ENCODE measurements around the gene NELL1.

Gene NELL1

DNA sequence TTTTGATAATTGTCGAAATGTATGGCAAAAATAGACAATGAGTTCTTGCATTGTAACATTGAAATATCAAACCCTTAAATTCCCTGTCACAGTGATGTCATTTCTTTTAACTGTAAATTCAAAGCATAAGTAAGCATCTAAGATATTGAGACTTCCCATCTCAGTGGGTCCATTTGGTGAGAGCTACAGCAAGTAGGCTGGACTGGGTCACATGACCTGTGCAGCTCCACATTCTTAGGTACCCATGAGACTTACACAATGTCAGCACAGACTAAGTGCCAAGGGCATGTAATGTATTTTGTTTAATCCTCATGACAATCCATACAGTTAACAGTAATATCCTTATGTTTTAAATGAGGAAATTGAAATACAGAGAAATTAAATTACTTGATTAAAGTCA lies 210.7 kb downstream of the NELL1 start:
- no peak for DNase-seq

DNA sequence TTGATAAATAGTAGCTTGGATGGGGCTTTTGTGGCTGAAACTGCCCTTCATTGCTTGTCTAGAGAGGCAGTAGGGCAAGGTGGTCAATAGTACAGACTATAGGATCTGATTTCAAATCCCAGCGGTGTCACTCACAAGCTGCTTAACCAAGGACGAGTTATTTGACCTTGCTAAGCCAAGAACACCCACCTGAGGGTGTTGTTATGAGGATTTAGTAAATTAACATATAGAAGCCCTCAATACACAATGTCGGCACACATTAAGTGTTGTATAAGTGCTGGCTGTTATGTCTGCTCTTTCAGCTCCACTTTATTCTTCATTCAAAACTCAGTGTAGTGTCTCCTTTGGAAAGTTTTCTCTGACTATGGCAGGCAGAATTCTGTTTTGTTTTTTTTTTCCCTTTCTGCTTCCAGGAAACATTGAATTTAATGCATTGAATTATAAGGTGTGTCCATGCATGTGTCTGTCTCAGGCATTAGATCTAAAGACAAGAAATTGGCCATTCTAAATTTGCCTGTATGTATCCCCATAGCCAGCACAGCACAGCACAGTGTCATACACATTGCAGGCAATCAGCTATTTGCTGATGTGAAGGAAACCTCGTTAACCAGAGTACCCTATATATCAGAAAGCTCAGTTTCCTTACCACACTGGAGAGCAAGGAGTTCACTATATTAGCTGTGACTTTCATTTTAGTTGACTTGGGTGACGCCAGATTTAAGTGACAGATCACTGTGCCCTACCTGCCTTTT lies 212.1 kb downstream of the NELL1 start:
- no peak for DNase-seq

DNA sequence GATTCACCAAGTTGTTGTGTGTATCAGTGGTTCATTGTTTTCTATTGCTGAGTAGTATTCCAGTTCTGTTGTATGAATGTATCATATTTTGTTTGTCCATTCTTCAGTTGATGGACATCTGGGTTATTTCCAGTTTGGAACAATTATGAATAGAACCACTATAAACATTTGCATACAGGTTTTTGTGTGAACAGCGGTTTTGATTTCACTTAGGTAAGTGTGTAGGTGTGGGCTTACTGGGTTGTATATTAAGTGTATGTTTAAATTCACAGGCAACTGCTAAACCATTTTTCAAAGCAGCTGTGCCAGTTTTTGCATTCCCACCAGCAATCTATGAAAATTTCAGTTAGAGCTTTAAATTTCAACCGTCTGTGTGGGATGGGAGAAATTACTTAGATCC lies 217.8 kb downstream of the NELL1 start:
- DNase-seq: no peak

DNA sequence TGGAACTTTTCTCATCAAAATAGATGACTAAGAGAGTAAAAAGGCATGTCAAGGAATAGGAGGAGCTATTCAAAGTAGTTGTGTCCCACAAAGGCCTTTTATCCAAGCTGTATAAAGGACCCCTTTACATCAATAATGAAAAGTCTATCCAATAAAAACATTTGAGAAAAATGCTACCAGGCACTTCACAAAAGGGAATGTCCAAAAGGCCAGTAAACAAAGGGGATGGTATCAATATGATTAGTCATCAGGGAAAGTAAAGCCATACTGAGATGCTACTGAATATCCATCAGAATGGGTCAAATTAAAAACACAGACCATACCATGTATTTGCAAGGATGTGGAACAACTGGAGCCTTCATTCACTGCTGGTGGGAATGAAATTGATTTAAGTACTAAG lies 224.9 kb downstream of the NELL1 start:
- no peak for DNase-seq

DNA sequence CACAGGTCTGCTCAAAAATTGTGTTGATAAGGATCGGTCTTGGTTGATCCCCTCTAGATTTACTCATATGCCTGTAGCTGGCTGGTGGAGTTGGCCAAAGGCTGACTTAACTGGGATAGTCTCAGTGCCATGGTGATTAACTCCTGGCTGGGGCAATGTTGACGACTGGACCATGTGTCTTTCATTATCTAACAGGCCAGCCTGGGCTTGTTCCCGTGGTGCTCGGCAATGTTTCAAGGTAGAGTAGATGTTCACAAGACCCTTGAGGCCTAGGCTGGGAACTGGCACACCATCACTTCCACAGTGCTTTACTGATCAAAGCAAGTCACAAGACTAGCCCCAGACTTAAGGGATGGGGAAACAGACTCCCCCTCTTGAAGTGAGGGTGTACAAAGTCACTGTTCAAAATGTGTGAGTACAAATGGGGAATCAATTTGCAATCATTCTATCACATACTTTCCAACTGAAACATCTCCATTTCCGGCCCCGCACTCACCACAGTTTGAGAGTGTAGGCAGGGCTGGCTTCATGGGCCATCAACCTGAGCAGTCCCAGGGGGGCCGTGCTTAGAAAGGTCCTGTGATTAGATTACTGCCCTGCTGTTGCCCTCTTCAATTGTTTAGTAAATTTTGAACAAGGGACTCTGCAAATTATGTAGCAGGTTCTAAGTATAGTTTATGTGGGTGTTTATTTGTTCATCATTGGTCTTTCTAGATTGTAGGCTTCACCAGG lies 240.8 kb downstream of the NELL1 start:
- DNase-seq: no peak

DNA sequence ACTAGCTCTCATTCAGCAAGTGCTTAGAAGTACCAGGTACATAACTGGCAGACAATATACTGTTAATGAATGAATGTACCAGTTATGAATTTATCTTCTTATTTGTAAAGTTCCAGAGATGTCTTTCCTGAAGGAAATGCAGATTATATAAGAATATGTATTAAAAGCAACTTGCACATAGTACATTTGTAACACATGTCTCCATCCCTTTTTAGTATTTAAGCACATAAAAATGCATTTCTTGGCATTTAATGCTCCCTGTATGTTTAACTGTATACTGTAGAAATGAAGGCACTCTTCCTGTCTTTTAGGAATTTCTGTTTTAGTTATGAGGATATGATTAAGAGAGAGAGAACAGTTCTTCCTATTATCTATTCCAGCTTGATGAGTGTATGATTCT lies 241.3 kb downstream of the NELL1 start:
- no peak for DNase-seq

DNA sequence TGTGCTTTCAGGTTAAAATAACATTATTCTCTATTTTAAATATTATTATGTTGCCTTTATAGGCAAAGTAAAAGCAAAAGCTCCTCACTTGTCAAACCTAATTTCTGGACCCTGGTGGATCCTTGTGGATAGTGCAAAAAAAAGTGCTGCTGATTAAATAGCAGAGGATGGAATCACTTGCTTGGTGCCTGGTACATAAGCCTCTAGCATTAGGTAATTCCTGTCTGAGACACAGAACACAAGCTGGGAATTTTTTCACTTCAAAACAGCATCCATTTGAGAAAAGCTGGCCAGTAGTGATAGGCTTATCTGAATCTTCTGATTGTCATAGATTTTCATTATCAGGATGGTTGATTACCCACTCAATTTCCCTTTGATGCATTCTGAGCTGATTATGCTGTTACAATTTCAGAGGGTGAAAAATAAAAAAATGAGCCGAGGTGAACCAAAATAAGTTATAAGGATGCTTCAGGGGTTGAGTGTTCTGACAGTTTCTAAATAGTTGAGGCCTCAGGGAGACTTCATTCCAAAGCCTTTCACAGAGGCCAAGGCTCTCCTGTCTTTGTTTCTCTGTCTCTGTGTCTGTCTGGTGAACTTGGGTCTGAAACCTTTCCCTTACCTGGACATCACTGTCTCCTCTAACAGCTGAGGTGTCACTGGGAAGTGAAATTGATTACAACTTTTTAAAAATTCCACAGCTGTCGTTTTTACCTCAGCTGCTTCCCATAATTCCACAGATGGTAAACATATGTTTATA lies 242.9 kb downstream of the NELL1 start:
- no peak for DNase-seq

DNA sequence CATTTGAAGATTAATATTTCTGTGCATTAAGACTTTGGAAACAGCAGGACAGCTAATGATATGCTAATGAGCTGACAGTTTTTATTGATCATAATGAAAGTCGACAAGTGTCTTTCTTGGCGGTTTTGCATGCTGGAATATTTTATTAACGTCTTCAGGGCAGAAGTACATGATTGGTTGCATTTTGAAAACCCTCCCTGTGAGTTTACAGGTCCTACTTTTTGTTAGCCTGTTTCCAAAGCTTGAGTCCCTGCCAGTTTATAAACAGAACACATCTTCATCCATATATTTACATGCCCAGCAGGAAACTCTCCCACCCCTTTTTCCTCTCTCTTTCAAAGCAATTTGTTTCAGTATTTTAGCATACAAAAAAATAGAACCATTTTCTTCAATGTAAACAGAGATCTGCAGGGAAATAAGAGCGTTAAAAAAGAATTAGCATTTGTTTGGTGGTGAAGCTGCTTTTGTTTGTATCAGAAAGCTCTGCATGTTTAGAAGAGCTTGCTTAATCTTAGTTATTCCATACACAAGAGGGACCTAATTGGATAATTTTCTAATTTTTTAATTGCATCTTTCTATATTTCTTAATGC lies 243.6 kb downstream of the NELL1 start:
- DNase-seq: no peak

DNA sequence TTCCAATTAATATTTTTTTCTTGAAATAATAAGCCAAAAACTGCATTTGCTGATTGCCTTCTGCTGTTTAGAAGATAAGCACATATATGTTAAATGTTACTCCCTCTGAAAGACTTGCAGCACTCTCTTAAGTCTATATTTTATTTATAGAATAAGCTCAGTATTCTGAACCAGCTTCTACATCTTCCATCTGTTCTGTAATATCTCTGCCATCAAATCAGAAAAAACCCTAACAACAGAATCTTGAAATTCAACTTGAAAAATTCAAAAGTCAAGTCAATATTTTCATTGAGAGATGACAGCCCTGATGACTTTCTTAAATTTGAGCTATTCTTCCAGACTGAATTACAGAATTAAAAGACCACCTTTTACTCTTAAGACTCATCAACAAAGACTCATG lies 247.9 kb downstream of the NELL1 start:
- no peak for DNase-seq

DNA sequence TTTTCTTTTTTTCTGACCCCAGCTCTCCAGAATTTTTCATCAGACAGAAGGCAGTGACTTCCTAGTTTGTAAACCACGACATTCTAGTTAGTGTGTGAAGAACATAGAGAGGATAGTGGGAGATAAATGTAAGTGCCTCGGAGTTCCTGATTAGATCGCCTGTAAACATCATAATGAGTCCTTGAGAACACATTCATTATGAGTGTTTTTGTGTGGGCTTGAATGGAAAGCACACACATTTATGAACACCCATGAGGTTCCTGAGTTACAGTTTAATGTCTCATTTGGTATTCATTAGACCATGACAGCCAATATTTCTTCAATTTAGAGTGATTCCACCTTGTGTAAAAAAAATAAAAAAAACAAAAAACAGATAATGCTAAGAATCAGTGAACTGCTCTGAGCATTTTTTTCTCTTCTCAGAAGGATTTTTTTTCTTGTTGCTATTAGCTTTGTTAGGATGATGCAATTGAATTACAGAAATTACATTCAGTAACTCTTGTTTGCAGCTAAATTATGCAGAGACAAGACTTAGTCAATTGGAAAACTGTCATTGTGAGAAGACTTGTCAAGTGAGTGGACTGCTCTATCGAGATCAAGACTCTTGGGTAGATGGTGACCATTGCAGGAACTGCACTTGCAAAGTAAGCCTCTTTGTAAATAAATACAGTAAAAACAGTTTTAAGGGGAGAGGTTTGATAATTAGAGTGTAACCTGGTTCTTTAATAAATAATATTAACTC lies 257.6 kb downstream of the NELL1 start:
- no peak for DNase-seq

DNA sequence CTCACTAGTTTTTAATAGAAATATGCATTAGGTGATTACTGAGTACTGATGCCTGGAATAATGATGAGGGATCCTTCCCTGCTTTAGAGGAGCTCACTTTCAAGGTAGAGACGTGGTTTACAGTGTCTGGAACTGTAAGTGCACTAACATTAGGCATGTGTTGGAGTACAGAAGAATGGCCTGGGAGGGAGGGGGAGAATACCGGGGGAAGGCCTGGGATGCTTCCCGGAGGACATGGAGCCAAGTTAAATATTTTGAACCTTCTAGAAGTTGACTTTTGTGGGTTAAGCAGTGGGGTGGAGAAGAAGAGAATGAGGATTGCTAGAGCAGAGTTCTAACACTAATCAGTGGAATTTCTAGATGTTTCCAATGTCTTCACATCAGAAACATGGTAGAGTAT lies 261.6 kb downstream of the NELL1 start:
- no peak for DNase-seq

DNA sequence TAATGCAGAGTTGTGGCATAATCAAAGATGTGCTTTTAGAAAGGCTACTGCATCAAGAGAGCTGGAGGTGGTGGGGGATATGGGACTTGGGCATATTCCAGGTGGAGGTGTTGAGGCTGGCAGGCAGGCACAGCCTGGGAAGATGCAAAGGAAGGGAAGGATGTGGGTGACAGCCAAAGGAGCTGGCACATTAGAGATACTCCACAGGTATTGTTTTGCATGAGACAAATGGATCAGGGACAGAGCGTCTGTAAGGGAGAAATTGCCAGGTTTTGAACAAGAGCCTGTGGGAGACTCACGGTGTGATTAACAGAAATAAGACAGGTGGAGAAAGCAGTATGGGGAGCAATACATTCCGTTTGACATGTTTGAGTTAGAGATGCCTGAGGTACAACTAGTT lies 263.7 kb downstream of the NELL1 start:
- DNase-seq: no peak

DNA sequence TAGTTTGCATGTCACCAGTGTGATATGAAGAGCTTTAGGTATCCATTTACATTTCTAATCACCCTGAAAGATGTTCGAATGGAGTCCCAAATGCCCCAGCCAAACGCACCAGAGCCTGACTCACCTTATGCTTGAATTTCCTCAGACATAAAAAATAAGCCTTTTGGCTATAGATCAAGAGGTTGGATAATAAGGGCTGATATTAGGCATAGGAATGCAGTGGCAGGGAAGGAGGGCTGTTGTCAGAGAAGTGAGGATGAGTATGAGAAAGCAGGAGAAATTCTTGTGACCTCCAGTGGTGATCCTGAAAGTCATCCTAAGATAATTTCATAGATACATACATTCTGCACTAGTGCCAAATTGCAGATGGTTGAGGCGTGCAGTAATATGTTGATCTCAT lies 264.6 kb downstream of the NELL1 start:
- no peak for DNase-seq

DNA sequence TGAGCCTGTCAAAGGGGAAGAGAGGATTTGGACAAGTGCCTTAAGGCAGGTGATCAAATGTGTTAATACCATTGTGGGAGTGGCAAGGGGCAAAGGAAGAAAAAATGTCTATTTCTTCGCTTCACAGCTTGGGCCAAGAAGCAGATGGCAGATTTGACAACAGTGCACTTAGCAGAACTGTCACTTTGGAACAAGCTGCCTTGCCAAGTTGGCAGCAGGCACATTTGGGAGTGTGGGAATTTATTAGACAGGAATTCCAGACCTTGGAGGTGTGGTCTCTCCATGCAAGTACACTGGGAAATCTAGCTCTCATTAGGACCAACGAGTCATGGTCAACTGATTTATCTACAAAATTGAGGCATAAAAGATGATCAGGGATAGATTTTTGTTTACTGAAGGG lies 265.1 kb downstream of the NELL1 start:
- peak; percentile 43 for DNase-seq

DNA sequence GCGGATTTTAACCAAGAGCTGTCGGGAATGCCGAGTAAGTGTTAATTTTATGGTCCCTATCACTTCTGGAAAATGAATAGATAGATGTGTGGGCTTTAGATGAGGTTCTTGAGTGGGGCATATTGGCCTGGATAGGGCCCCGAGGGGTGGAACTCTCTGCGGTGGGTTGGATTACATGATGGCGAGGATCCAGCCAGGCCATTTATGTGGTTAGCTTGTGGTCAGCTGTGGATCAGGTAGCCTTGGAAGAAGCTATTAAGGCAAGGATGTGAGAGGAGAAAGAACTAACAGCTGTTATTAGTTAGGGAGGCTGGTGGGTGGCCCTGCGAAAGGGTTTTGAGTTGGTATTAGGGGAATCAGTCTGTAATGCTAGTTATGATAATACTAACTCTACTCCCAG lies 268.4 kb downstream of the NELL1 start:
- DNase-seq: no peak

DNA sequence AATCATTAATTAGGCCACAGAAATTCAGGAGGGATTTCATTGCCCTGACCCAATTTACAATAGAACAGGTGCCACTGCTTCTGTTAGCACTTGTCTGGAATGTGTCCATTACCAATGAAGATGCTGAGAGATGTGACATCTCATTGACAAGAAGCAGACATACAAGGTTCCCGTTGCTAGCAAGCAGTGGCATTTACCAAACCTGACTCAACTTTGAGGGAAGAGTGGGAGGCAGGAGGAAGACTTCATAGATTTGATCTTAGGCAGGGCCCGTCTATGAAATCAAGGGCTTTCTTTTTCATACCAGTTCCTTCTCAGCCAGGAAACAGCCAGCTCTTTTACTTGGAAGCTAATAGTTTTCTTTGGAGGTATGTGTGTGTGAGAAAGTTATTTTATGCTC lies 280.2 kb downstream of the NELL1 start:
- DNase-seq: no peak

DNA sequence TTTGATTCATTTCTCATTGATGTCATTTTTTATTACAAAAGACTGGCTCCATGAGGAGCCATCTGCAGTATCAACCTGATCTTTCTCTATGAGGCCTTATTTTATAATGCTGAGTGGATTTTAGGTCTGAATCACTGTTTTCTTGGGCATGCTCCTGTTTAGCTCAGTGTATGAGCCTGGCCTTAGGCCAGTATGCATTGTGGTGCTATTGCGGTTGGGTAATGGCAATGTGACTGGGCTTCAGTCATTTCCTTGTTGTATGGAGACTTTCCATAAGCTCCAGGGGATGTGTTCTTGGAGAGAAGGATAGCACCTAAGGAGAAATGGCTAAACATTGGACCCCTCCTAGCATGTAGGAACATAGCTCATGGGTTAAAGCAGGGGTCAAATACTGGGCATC lies 293.2 kb downstream of the NELL1 start:
- no peak for DNase-seq

DNA sequence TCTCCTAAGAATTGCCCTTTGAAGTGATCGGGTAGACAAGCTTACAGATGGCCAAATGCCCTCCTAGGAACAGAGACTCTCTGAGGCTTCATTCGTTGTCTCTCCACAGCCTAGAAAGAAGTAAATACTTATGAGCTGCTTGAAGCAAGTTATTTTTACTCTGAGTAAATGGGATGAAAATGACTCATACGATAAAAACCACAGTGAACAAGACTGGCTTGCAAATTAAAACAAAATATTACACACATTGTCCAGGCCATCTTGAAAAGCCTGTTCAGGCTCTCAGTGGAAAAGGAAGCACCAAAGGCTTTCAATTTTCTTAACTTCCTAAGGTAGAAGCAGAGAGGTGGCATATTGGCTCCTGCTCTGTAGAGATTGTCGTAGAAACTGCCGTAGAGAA lies 294.2 kb downstream of the NELL1 start:
- no peak for DNase-seq

DNA sequence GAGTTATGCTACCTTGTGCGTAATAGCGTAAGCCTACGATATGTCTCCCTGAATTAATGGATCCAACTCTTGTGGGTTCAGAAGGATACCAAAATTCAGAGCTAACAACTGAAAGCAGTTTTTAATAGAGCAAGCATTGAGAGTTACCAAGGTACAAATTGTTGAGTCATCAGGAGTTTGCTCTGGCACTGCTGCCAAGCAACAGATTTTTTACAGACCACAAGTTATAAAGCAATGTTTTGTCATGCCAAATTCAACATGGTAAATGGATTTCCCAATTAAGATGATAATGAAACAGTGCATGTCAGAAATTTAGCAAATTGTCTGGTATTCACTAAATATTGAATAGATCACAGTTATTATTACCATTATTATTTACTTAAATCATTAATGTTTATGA lies 295.6 kb downstream of the NELL1 start:
- no peak for DNase-seq

DNA sequence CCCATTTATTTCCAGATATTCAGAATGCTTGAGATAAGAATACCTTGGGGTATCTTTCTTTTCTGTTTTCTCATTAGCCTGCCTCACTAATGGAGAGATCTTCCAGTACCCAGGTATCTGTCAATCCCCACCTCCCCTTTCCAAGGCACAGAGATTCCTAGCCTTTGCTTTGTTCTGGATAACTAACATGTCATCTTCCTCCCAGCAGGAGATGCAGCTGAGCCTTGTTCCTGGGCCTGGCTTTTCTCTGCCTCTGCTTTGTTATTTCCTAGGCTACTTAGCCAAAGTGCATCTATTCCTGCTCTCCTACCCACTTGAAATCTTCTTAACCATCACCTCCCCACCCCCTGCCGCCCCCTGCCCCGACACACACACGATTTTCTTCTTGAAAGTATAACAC lies 297.1 kb downstream of the NELL1 start:
- no peak for DNase-seq

DNA sequence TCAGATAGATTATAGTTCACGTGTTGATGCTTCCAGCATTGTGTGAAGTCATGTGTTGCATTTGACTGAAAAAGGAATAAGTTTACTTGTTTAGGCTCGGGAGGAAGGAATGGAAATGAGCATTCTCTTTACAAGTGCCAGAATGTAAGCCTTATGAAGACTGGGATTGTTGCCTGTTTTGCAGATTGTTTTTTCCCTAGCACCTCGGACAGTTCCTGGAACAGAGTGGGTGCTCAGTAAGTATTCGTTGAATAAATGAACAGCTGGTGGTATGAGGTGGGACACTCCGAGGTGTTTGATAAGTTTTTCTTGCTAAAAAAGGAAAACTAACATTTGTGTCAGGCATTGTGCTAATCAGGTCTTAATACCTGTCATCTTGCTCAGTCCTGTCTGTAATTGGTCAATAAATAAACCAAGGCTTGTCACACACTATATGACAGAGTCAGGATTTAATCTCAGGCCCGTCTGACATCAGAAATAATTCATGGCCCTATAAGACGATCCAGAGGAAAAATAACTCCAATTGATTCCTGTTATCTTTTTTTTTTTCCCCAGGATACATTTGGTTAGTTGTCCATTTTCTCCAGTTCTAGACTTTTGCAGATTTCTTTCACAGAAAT lies 304.7 kb downstream of the NELL1 start:
- no peak for DNase-seq

DNA sequence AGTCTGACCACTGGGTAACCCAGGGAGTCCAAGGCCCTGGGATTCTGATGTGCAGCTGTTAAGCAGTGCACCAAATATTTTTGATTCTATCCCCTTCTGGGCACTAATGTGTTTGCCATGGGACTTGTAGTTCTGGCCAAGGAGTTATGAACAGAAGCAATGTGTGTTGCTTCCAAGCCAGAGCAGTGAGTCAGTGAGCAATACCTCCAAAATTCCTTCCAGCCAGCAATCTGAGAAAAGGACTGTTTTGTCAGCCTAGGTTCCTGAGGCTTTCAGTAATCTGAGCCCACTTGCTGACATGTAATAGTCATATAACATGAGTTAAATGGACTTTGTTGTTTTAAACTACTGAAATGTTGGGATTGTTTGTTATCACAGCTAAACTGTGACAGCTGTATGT lies 311.4 kb downstream of the NELL1 start:
- no peak for DNase-seq

DNA sequence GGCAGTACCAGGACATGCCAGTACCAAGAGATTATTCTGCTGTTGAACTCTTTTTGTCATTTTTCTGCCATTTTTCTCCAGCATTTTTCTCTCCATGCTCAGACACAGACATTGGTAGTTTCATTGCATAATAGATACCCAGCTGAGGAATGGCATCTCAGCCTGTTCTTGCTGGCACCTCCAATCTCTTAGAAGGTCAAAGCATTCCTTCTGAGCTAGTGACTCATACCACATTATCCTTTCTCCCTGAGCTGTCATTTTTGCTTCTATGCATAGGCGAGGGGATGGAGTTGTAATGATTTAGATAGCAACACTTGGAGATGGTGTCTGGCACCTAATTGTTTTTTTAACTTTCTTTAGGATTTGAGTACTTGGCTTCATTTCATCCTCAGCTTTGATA lies 321.1 kb downstream of the NELL1 start:
- no peak for DNase-seq

Data from NCI-H1694 treated with DMSO at 0.1 percent for 48 hours (cell line).